Stimulated activated effector memory CD8-positive, alpha-beta T cell treated with anti-CD3 and anti-CD28 coated beads, Interleukin-12 subunit alpha, Interleukin-12 subunit beta, amount 100 ng/mL, for 72 hours (primary cell): ENCODE measurements around the gene MYRIP.
A peak's percentile ranks its signal among the peaks of the same experiment; 100 is the strongest.
"Not testable (repeated sequence)": the region's sequence is repeated elsewhere in the genome, so short reads cannot be mapped to it uniquely, and the experiment has no call there.

ENCODE experiments used
- ATAC-seq: fragments of 150-1000 bp; cut with Tn5 transposase; 2 replicates; pipeline ENCODE4 v1.10.0; 2021
- DNase-seq, 2 donors: peaks; one replicate each; pipeline ENCODE4 v3.0.0; 2021 to 2022; ENCODE audit warnings: low spot score in 2 of 2
- H3K27ac Mint-ChIP-seq: one replicate; pipeline ENCODE4 v1.8.0; 2022; ENCODE audit warnings: mild to moderate bottlenecking, mixed read lengths
- H3K36me3 Mint-ChIP-seq: one replicate; pipeline ENCODE4 v1.8.0; 2022; ENCODE audit warnings: mild to moderate bottlenecking, mixed read lengths
- H3K4me1 Mint-ChIP-seq: one replicate; pipeline ENCODE4 v1.8.0; 2022; ENCODE audit warnings: mixed read lengths
- H3K4me3 Mint-ChIP-seq: one replicate; pipeline ENCODE4 v1.8.0; 2022; ENCODE audit warnings: mild to moderate bottlenecking, mixed read lengths
- H3K9me3 Mint-ChIP-seq: one replicate; pipeline ENCODE4 v1.8.0; 2022; ENCODE audit warnings: mixed read lengths

MYRIP gene

GRCh38 chr3:40255532-40255931, 446.1 kb downstream of the MYRIP start:
- Mint-ChIP-seq H3K4me3 (no peak overlapping the region), H3K9me3 (no peaks in the 10 kb centered on the region), H3K27ac (no peak overlapping the region), H3K4me1 (no peaks in the 10 kb centered on the region), H3K36me3 (no peaks in the 10 kb centered on the region)
- no peak for DNase-seq
- ATAC-seq = no peak

DNA sequence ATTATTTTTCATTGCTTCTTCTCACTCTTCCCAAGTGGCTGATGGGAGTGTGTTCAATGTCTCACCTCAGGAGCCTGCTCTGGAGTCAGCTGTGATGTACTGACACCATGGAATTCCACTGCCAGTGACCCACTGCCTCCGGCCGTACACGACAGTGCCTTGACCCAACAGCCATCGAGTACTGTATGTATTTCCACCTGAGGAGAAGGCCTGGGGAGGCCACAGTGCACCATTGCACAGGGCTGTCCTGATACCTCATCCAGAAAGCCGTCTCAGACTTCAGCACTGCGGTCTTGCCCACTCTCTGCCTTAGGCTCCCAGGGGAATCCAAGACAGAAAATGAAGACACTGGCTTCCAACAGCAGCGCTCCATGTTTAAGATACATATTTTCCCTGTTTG, 448.7 kb downstream of the MYRIP start:
- Mint-ChIP-seq H3K4me1 (no peaks in the 10 kb centered on the region), H3K36me3 (no peaks in the 10 kb centered on the region), H3K9me3 (no peaks in the 10 kb centered on the region), H3K4me3 (no peak overlapping the region), H3K27ac (no peak overlapping the region)
- no peak for ATAC-seq
- DNase-seq = no peak

DNA sequence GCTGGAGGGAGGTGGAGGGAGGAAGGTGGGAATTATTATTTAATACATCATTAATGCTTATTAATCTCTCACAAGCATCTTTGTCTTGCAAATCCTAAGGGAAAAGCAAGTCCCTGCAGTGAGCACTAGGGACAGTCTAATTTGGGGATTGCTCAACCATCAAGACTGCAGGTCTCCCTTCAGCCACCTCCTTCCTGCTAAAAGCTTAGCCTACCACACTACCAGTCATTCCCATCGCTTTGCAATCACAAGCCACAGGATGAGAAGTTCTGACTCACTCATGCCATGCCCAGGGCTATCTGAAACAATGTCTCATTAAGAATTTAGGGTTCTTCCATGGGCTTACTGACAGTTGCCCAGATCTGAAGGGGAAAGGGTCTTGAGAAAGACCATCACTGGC, 449.1 kb downstream of the MYRIP start:
- H3K36me3 Mint-ChIP-seq = no peaks in the 10 kb centered on the region
- no peak overlapping the region for H3K27ac Mint-ChIP-seq
- ATAC-seq (peak; percentile 58), DNase-seq (no peak)
- no peaks in the 10 kb centered on the region for H3K4me1 Mint-ChIP-seq
- H3K9me3 Mint-ChIP-seq = no peaks in the 10 kb centered on the region
- H3K4me3 Mint-ChIP-seq = no peak overlapping the region

GRCh38 chr3:40262331-40262730, 452.9 kb downstream of the MYRIP start:
- H3K4me3 Mint-ChIP-seq = no peak overlapping the region
- ATAC-seq = no peak
- no peak overlapping the region for H3K27ac Mint-ChIP-seq
- H3K4me1 Mint-ChIP-seq = no peaks in the 10 kb centered on the region
- no peak for DNase-seq
- no peaks in the 10 kb centered on the region for H3K36me3 Mint-ChIP-seq
- no peaks in the 10 kb centered on the region for H3K9me3 Mint-ChIP-seq

- Mint-ChIP-seq H3K9me3 (no peaks in the 10 kb centered on the region), H3K4me1 (no peaks in the 10 kb centered on the region), H3K36me3 (no peaks in the 10 kb centered on the region), H3K27ac (no peak overlapping the region), H3K4me3 (no peak overlapping the region)
- ATAC-seq (no peak), DNase-seq (no peak)
Observed at GRCh38 chr3:40264451-40264850, 455.0 kb downstream of the MYRIP start.

DNA sequence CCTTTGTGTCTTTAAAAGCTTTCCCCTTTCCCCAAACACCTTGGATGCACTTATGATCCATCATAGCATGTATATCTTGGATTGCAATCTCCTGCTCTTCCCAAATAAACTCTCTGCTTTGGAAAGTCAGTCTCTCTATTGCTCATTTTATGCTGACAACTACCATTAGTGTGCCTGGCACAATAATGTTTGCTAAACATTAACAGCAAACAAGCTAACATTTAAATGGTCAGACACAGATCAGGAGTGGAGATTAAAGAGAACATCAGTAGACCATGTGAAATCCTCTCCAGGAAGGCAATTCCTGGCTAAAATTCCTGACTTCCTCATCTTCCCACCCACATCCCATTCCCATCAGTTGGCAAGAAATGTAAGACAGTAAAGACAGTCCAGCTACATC, 455.8 kb downstream of the MYRIP start:
- DNase-seq = no peak
- no peaks in the 10 kb centered on the region for H3K9me3 Mint-ChIP-seq
- no peak for ATAC-seq
- H3K36me3 Mint-ChIP-seq = no peaks in the 10 kb centered on the region
- H3K4me3 Mint-ChIP-seq = no peak overlapping the region
- H3K4me1 Mint-ChIP-seq = no peaks in the 10 kb centered on the region
- H3K27ac Mint-ChIP-seq = no peak overlapping the region

DNA sequence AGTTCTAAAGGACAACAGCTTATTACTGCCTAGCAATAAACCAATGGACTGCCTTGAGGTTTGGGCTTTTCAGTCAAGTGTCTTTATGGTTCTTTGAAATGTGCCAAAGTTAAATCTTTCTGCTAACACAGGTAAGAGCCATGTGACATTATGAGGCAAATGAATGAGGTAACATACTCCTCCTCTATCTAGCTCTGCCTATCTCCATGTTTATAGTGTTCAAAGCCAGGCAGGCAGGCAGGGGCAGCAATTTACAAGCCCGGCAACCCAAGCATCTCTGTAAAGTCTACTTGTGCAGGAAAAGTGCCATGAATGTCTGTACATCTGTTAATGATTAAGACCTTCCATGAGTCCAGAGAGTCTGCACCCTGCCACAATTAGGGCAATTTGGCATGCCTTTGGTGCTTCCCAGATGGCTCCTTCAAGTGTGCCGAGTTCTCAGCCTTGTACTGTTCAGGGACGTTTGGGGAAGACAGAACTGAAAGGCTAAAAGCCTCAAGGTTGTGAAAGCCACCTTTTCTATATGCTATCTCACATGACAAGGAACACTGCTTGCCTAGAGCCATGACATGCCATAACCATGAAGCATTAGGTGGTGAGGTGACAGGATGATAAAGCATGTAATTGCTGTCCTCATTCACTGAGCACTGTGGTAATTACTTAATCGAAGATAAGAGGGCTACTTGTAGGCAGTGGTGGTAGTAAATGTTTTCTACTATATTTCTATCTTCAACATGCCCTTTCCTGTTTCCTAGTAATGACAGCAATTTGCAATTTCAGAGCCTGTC, 458.7 kb downstream of the MYRIP start:
- ATAC-seq = no peak
- no peak for DNase-seq
- H3K27ac Mint-ChIP-seq = no peak overlapping the region
- no peaks in the 10 kb centered on the region for H3K9me3 Mint-ChIP-seq
- no peaks in the 10 kb centered on the region for H3K4me1 Mint-ChIP-seq
- no peaks in the 10 kb centered on the region for H3K36me3 Mint-ChIP-seq
- H3K4me3 Mint-ChIP-seq = no peak overlapping the region

DNA sequence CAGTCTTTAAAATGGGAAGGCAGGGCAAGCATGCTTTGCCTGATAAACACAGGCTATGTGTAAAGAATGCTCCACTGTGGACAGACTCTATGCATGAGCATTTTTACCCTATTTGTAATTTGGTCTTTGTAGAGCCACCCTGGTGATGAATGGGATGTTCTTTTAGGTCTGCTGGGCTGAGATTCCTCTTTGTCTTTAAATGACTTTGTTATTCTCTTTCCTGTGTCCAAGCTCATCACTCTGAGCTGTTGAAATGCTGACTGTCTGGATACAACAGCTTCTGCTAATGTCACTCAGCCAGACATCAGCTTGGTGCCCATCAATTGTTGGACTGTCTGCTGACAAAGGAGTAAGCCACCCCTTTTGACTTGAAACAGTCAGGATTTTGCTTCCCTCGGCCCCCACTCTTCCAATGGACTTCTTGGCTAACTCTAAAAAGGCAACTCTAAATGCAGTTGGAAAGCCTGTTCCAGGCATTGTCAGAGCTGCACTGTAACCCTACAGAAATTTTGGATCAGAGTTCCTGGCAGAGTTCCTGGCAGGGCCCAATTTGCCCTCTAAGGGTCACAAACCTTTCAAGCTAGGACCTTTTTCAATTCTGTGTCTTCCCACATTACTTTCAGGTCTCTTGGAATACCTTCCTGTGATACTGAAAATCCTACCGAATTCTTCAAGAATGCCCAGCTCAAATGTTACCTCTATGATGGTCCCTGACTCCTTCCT, 459.6 kb downstream of the MYRIP start:
- Mint-ChIP-seq H3K4me3 (no peak overlapping the region), H3K4me1 (peaks cover 4% of the 10 kb centered on the region), H3K27ac (no peak overlapping the region), H3K36me3 (no peaks in the 10 kb centered on the region), H3K9me3 (no peaks in the 10 kb centered on the region)
- no peak for ATAC-seq
- no peak for DNase-seq

- peaks cover 5% of the 10 kb centered on the region for H3K4me1 Mint-ChIP-seq
- H3K27ac Mint-ChIP-seq = no peak overlapping the region
- ATAC-seq (no peak), DNase-seq (no peak)
- no peak overlapping the region for H3K4me3 Mint-ChIP-seq
- H3K36me3 Mint-ChIP-seq = no peaks in the 10 kb centered on the region
- peaks cover 3% of the 10 kb centered on the region for H3K9me3 Mint-ChIP-seq
Observed at GRCh38 chr3:40278791-40279190, 469.4 kb downstream of the MYRIP start.

GRCh38 chr3:40281995-40282394, 472.6 kb downstream of the MYRIP start:
- H3K9me3 Mint-ChIP-seq = peaks cover 3% of the 10 kb centered on the region
- ATAC-seq (no peak), DNase-seq (no peak)
- no peaks in the 10 kb centered on the region for H3K36me3 Mint-ChIP-seq
- no peak overlapping the region for H3K27ac Mint-ChIP-seq
- H3K4me1 Mint-ChIP-seq = no peaks in the 10 kb centered on the region
- H3K4me3 Mint-ChIP-seq = no peak overlapping the region

- not testable (repeated sequence) for DNase-seq, H3K36me3 Mint-ChIP-seq, H3K9me3 Mint-ChIP-seq, H3K27ac Mint-ChIP-seq, H3K4me3 Mint-ChIP-seq, ATAC-seq, H3K4me1 Mint-ChIP-seq
Observed at GRCh38 chr3:40283057-40283456, 473.6 kb downstream of the MYRIP start.

GRCh38 chr3:40287248-40287647, 477.8 kb downstream of the MYRIP start:
- Mint-ChIP-seq H3K27ac (no peak overlapping the region), H3K4me1 (peaks cover 16% of the 10 kb centered on the region), H3K36me3 (no peaks in the 10 kb centered on the region), H3K4me3 (no peak overlapping the region), H3K9me3 (peaks cover 3% of the 10 kb centered on the region)
- ATAC-seq = peak; percentile 56
- DNase-seq = no peak

DNA sequence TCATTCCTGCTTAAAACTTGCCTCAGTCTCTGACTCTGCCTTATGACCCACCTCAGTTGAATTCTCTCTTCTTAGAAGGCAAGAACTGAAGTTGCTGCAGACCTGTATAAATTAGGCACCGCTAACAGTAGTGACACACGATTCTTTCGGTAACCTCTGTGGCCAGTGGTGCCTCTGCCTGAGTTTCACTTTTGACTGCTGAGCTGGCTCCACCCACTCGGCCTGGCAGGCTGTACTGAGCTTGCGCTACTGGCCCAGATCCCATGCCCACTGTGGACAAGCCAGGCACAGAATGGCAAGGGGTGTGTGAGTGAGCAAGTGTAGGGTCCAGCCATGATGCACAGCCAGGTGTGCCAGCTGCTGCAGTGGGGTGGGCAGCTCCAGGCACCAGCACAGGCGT, 481.0 kb downstream of the MYRIP start:
- Mint-ChIP-seq H3K4me3 (peak overlapping the region; percentile 7), H3K27ac (peak overlapping the region; percentile 20), H3K9me3 (peaks cover 1% of the 10 kb centered on the region), H3K4me1 (peaks cover 16% of the 10 kb centered on the region), H3K36me3 (no peaks in the 10 kb centered on the region)
- peak; percentile 98 for ATAC-seq
- peak in 1 of 2 donors; percentile 10 for DNase-seq

DNA sequence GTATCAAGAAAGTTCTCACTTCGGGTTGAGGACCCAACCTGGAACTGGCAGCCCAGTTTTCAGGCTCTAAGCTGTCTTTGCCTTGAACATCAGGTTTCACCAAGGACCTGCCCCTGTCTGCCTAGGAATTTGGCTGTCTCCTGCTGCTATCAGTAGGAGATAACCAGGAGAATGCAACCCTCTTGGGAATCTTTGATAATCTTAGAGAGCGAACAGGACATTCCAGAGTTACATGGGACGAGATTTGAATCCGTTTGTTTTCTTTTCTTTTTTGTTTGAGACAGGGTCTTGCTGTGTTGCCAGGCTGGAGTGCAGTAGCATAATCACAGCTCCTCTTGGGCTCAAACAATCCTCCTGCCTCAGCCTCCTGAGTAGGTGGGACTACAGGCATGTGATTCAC, 482.1 kb downstream of the MYRIP start:
- DNase-seq (no peak), ATAC-seq (no peak)
- peak overlapping the region; percentile 20 for H3K27ac Mint-ChIP-seq
- no peaks in the 10 kb centered on the region for H3K9me3 Mint-ChIP-seq
- peaks cover 16% of the 10 kb centered on the region for H3K4me1 Mint-ChIP-seq
- no peaks in the 10 kb centered on the region for H3K36me3 Mint-ChIP-seq
- no peak overlapping the region for H3K4me3 Mint-ChIP-seq

- no peak overlapping the region for H3K4me3 Mint-ChIP-seq
- H3K9me3 Mint-ChIP-seq = no peaks in the 10 kb centered on the region
- DNase-seq (no peak), ATAC-seq (no peak)
- H3K27ac Mint-ChIP-seq = no peak overlapping the region
- H3K4me1 Mint-ChIP-seq = peaks cover 16% of the 10 kb centered on the region
- no peaks in the 10 kb centered on the region for H3K36me3 Mint-ChIP-seq
Observed at GRCh38 chr3:40292637-40293349, 483.4 kb downstream of the MYRIP start.

DNA sequence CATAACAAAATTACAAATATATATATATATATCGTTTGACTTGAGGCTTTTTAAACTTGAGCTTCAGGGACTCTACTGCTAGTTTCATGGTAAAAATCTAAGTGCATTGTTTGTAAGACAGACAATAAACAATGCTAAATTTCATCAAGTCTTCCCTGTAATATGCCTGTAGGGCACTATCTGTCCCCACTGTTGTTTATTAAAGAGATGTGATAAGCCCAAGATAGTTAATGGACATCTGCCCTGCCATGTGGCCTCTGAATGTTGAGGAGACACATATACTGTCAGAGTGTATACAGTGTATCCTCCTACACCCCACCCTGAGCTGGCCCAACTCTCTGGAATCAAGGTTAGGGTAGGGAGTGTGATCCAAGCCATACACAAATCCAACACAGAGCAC, 485.0 kb downstream of the MYRIP start:
- Mint-ChIP-seq H3K27ac (no peak overlapping the region), H3K9me3 (no peaks in the 10 kb centered on the region), H3K36me3 (no peaks in the 10 kb centered on the region), H3K4me3 (no peak overlapping the region), H3K4me1 (peaks cover 16% of the 10 kb centered on the region)
- no peak for DNase-seq
- ATAC-seq = no peak
